ENCODE results near the gene HYAL2. TPM values are rescaled to one million over a fixed set of nuclear protein-coding genes. Genes with fewer than 3 reads are reported as not detected.

Gene HYAL2
- total and polyA plus RNA-seq, 2 donors from 2014 or later, result 93.2 to 142 TPM

DNA sequence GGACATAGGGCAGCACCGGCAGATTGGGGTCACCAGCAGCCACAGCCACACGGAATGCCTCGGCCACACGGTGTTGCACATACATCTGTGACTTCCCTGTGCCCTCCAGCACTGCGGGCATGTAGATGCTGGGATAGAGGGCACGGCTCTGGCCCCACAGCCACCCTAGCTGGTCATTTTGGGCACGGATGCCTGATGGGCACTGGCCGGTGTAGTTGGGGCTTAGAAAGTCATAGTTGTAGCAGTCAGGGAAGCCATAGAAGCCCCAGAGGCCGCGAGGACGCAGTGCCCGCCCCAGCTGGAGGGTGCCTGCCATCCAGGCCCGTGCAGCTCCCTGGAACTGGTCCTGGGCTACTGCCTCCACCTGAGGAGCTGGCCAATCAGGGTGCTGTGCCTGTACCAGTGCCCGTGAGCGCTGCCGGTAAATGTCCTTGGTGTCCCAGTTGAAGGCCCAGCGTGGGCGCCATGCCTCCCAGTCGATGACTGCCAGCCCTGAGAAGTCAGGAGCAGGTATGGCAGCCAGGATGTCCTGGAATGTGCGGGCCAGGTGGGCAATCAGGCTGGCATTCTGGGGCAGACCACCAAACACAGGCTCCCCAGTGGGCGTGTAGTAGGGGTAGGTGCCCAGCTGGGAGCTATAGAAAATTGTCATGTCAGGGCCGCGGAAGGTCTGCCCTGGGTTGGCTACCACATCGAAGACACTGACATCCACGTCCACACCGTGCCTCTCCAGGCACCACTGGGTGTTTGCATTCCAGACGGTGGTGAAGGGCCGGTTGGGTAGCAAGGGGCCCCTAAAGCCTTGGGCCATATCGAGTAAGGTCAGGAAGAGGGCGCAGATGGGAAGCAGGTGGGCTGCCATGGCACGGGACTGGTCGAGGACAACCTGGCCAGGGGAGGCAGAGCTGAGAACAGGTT is 20.2 kb downstream of the HYAL2 start:
- Histone ChIP-seq H3K9ac (ENCODE audit: low read length in 3 of 3) (peak overlapping the region in 2 of 3 donors; percentile 65 to 89), H3K27me3 (ENCODE audit: control insufficient read depth, insufficient read depth, low read length) (no peaks in the 10 kb centered on the region), H3K9me3 (ENCODE audit: control insufficient read depth in 2 of 3, insufficient read depth in 1 of 3, low read length in 3 of 3) (no peaks in the 10 kb centered on the region), H3K4me3 (ENCODE audit: low read length in 3 of 3) (peak overlapping the region in 2 of 3 donors; percentile 49 to 79), H3K36me3 (ENCODE audit: control insufficient read depth in 2 of 3, insufficient read depth in 3 of 3, low read length in 3 of 3) (peaks cover 0 to 6% (median 3%) of the 10 kb centered on the region in 3 donors), H3K27ac (ENCODE audit: low read depth in 2 of 2, low read length in 2 of 2) (peak overlapping the region; percentile 92 to 96), H3K4me1 (ENCODE audit: control insufficient read depth in 2 of 3, insufficient read depth in 2 of 3, low read depth in 1 of 3, low read length in 3 of 3) (peaks cover 4 to 38% (median 18%) of the 10 kb centered on the region in 3 donors)
- intact Hi-C loops (cut with DNase I), result no loop called here
- FAIRE-seq (no peak), DNase-seq (peak in 1 of 5 donors; percentile 56)
- TF ChIP-seq, protein P1, sequence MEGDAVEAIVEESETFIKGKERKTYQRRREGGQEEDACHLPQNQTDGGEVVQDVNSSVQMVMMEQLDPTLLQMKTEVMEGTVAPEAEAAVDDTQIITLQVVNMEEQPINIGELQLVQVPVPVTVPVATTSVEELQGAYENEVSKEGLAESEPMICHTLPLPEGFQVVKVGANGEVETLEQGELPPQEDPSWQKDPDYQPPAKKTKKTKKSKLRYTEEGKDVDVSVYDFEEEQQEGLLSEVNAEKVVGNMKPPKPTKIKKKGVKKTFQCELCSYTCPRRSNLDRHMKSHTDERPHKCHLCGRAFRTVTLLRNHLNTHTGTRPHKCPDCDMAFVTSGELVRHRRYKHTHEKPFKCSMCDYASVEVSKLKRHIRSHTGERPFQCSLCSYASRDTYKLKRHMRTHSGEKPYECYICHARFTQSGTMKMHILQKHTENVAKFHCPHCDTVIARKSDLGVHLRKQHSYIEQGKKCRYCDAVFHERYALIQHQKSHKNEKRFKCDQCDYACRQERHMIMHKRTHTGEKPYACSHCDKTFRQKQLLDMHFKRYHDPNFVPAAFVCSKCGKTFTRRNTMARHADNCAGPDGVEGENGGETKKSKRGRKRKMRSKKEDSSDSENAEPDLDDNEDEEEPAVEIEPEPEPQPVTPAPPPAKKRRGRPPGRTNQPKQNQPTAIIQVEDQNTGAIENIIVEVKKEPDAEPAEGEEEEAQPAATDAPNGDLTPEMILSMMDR (IDR thresholded peaks at IDR 0.05; ENCODE audit: borderline replicate concordance, extremely low read depth, insufficient read depth), result no peak

DNA sequence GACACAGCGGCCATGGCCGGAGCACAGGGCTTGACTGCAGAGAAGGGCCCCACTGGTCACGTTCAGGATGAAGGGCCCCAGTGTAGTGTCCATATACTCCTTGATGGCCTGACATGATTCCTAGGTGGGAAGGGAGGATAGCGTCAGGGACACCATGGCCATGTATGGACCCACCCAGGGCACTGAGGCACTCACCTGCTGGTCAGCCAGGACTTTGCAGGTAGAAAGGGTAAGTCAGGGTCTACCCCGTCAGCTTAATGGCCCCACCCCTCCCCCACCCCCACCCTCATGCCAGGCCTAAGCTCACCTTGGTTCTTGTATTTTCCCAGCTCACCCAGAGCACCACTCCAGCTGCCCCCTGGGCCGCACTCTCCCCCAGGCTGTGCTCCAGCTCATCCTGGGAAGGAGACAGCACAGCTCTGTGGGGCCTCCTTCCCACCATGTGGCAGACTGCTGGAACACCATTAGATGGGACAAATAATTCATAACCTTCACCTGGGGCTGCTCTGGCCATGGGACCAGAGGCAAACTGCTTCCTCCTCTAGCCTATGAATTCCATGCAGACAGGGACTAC is 21.8 kb downstream of the HYAL2 start:
- H3K9me3 ChIP-seq (ENCODE audit: control insufficient read depth in 2 of 3, insufficient read depth in 1 of 3, low read length in 3 of 3), result no peaks in the 10 kb centered on the region
- no peak for FAIRE-seq
- peaks cover 4 to 38% (median 18%) of the 10 kb centered on the region in 3 donors for H3K4me1 ChIP-seq (ENCODE audit: control insufficient read depth in 2 of 3, insufficient read depth in 2 of 3, low read depth in 1 of 3, low read length in 3 of 3)
- no peaks in the 10 kb centered on the region for H3K27me3 ChIP-seq (ENCODE audit: control insufficient read depth, insufficient read depth, low read length)
- peak overlapping the region in 1 of 3 donors; percentile 64 for H3K9ac ChIP-seq (ENCODE audit: low read length in 3 of 3)
- H3K27ac ChIP-seq (ENCODE audit: low read depth in 2 of 2, low read length in 2 of 2), result peak overlapping the region; percentile 80 to 93
- intact Hi-C loops (cut with DNase I), result no loop called here
- peaks cover 0 to 6% (median 3%) of the 10 kb centered on the region in 3 donors for H3K36me3 ChIP-seq (ENCODE audit: control insufficient read depth in 2 of 3, insufficient read depth in 3 of 3, low read length in 3 of 3)
- H3K4me3 ChIP-seq (ENCODE audit: low read length in 3 of 3), result no peak overlapping the region
- TF ChIP-seq, protein P1 (IDR thresholded peaks at IDR 0.05; ENCODE audit: borderline replicate concordance, extremely low read depth, insufficient read depth), result no peak
- DNase-seq, result peak in 1 of 5 donors; percentile 74

DNA sequence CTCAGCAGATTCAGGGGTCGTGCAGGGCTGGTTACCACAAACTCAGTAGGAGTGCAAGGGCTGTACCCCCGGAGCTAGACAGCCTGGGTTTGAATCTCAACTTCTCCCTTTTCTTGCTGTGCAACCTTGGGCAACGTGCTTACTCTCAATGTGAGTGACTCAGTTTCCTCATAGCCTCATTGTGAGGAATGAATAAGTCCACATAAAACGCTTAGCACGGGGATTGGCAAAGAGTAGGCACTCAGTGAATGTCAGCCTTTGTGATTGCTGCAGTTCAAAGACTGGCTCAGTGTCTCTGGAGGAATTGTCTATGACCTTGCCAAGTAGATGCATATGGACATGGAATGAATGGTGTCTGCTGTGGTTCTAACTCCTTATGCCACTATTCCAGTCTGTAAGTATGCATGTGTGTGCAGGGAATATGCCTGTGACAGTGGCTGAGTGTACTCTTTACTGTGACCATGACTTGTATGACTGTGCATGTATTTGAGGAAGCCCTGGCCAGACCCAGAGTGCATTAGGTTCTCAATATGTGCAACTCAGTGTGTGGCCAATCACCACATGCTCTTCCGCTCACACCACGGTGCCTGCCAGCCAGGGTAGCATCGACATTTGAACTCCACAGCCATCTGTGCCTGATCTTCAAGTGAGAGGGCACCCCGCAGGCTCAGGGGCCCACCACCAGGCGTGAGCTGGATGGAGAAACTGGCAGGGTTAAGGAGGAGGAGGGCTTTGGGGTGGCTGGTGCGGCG is 22.4 kb downstream of the HYAL2 start:
- TF ChIP-seq, protein P1 (IDR thresholded peaks at IDR 0.05; ENCODE audit: borderline replicate concordance, extremely low read depth, insufficient read depth), result no peak
- Histone ChIP-seq H3K36me3 (ENCODE audit: control insufficient read depth in 2 of 3, insufficient read depth in 3 of 3, low read length in 3 of 3) (peaks cover 0 to 6% (median 3%) of the 10 kb centered on the region in 3 donors), H3K27ac (ENCODE audit: low read depth in 2 of 2, low read length in 2 of 2) (peak overlapping the region; percentile 80 to 93), H3K4me3 (ENCODE audit: low read length in 3 of 3) (peak overlapping the region; percentile 50 to 68 (median 67)), H3K9me3 (ENCODE audit: control insufficient read depth in 2 of 3, insufficient read depth in 1 of 3, low read length in 3 of 3) (no peaks in the 10 kb centered on the region), H3K9ac (ENCODE audit: low read length in 3 of 3) (peak overlapping the region; percentile 0 to 64 (median 30)), H3K27me3 (ENCODE audit: control insufficient read depth, insufficient read depth, low read length) (no peaks in the 10 kb centered on the region), H3K4me1 (ENCODE audit: control insufficient read depth in 2 of 3, insufficient read depth in 2 of 3, low read depth in 1 of 3, low read length in 3 of 3) (peaks cover 4 to 38% (median 18%) of the 10 kb centered on the region in 3 donors)
- no peak for FAIRE-seq
- no peak for DNase-seq
- intact Hi-C loops (cut with DNase I), result no loop called here
